NCI-H1694 (cell line): ENCODE data around the gene MATN4.
A peak's percentile ranks its signal among the peaks of the same experiment; 100 is the strongest.

Experiments used
- DNase-seq: peaks from one replicate; lab custom pipeline; 2025; lab: John Stamatoyannopoulos, UW

The MATN4 gene

GRCh38 chr20:45313943-45314342 lies 5.8 kb upstream of the MATN4 start:
- no peak for DNase-seq

DNA sequence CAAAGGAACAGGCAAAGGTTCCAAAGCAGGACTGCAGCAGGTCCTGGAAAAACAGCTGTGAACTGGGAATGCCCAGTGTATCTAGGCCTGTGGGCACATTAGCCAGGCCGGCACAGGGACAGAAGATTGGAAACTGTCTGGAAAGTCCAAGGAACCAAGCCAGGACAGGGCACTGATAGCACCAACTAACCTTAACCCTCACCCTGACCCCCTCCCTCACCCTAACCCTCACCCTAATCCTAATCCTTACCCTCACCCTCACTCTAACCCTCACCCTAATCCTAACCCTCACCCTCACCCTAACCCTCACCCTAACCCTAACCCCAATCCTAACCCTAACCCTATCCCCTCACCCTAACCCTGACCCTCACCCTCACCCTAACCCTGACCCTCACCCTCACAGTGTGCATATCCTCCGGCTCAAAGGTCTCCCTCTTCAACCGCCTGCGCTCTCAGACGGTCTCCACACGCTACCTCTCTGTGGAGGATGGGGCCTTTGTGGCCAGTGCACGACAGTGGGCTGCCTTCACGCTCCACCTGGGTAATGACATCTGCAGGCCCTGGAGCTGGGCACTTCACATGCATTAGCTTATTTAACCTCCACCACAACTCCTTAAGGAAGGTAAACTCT lies 5.1 kb upstream of the MATN4 start:
- DNase-seq, result no peak

DNA sequence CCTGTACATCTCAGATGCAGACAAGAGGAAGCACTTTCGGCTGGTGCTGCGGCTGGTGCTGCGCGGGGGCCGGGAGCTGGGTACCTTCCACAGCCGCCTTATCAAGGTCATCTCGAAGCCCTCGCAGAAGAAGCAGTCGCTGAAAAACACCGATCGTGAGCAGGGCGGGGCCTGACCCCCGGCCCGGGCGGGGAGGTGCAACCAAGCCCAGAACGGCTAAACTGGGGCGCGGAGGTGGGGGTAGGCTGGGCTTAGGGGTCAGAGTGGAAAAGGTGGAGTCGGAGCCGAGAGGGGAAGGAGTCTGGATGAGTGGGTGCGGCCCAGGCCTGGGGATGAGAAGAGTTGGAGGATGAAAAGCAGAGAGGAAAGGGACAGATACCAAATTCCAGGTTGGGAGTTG lies 4.1 kb upstream of the MATN4 start:
- DNase-seq, result no peak

DNA sequence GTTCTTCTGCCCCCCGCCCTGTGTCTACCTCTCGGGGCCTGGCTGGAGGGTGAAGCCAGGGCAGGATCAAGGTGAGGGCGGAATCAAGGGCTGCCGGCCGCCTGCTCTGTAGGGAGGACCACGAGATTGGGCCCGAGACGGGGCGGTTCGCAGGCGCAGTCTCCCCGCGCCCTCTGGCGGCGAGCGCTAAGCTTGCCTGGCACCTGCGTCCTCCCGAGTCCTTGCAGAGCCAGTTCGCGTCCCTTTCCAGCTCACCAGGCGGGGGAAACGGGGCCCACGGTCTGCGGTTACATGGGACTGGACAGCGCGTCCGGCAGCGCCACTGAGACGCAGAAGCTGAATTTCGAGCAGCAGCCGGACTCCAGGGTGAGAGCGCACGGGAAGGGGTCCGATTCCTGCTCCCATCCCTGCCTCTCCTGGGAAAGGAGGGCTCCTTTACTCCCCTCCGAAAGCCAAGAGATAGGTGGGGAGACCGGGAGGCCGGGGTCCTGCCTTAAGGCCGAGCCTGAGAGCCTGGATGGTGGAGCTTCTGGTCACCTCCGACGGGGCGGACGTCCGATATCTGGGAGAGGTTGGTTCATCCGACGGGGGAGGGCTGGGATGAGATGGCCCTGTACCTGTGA lies 3.6 kb upstream of the MATN4 start:
- DNase-seq, result peak; percentile 9

DNA sequence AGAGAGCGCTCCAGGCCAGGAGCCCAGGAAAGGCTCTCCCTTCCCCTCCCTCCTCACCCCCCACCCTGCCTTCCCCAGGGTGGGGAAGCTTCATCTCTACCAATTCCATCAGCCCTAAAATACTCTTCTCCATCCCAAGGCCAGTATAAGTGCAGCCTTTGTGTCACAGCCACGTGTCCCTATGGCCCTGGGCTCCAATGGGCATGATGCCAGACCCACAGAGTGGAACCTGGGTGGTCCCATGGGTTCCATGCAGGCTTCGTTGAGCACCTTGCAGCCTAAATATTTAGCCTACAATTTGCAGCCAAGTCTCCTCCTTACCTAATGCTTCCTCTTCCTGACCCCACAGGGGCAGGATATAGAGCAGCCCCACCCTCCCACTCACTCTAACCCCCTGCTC lies 976 bp upstream of the MATN4 start:
- DNase-seq, result no peak

DNA sequence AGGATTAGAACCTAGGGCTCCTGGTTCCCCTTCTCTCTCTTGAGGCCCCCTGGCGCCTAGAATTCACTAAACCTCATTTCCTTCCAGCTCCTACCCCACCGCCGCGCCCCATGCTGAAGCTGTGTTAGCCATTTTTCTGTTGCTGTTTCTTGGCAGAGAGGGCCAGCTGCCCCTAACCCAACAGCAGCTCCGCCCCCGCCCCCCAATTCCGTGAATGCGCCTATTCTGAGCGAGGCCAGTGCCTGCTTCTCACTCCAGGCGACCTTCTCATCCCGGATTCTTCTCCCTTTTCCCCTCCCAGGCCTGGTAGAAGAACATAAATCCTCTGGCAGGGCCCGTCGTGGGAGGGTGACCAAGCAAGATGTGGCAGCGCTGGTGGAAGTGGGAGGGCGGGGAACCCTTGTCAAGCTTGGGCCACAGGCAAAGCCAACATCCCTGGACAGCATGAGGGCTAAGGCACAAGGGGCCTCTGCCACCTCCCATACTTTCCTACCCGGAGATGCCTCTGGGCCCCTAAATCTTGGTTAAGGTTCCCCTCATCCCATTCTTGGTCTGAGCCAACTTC lies 941 bp downstream of the MATN4 start:
- DNase-seq, result no peak

DNA sequence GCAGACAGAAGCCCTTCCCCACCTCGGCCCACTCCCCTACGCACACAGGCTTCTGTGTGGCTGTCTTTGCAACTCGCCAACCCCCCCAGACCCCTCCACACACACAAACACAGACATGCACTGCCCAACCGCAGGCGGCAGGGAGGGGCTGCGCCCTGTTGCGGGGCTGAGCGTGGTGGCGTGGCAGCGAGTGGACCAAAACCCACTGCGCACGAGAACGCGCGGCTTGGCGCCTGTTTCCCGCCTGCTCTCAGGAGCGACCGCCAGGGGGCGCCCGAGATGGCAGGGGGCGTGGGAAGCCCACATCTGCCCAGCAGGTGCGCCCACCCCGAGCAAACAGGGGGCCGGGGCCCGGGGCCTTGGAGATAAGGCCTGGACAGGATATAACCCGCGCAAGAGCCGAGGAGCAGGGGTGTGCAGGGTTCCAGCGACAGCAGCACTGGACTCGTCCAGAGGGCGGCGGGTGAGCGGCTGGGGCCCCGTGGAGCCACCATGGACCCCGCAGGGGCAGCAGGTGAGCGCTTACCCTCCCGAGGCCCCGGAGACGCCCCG lies 1.6 kb downstream of the MATN4 start, which contains the start of gene RBPJL:
Gene RBPJL (plus strand): TSS at position 410 of the 552 bp plus-strand sequence. CDS start 83 bp downstream, at position 493.
- no peak for DNase-seq

- no peak for DNase-seq
These were observed 2.8 kb downstream of the MATN4 start for GRCh38 chr20:45305262-45305661.

DNA sequence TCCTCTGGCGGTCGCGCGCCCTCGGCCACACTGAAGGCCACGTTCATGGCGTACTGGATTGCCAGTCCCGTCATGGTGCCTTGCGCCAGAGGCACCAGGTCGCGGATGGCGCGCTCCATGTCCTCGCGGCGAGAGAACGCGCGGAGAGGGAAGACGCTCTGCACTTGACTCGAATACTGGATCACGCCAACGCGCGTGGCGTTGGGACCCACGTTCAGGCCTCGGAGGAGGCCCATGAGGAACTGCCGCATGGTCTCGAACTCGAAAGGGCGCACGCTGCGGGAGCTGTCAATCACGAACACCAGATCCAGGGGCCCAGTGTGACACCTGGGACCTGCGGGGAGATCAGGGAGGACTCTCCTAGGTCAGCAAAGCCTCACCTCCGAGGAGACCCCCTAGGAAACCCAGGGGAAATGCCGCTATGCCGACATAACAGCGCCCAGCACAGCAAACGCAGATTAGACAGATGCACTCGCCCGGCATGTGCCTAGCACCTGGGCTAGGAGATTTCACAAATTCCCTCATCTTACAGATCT lies 3.6 kb downstream of the MATN4 start:
- DNase-seq, result no peak

DNA sequence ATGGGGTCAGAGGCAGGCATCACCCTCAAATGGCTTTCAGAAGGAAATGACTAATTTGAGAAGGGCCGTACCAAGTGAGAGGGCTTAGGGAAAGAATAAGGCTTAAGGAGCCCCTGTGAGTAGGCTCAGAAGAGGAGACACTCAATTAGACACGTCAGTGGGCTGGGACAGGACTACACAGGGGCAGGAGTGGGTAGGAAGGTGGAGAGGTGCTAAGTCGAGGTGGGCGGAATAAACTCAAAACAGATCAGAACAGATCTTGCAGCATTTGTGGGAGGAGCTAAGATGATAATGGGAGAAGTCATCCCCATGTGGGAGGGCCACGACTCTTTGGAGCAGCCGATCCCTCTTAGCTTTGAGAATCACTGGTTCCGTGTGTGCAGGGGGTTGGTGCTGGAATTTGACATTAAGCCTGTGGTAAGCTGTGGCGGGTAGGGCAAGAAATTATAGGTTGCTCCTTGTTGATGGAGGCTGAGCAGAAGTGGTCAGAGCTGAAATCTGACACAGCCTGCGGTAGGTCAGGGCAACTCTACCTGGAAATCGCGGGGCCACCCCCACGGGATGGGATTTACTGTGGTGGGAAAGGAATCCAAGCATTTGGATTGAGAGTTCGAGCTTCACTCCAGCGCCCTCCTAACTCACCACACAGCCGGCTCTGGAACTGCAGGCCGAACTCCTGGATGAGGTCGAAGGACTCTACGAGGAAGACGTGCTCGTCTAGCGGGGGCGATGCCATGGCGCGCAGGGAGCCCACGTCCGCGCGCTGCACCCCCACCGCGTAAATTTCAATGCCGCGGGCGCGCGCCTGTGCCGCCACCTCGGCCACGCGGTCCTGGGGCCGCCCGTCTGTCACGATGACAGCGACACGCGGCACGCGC lies 4.3 kb downstream of the MATN4 start:
- DNase-seq, result no peak

DNA sequence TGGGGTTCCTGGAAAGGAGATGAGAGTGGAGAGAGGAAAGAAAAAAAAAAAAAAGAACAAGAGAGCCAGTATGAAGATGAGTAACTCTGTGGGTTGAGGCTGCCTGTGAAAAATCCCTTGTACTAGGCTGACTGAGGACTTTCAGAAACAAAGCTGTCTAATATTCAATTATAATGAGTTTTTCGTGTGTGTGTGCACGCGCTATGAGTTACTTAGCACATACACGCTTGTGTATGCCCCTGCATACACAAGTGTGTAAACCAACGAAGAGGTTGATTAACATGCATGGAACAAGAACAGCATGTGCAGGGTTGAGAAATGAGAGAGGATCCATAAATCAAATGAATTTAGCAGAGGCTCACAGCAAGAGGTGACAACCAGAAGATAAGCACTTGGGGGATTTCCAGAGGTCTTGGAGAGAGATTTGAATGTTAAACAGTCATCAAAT lies 6.3 kb downstream of the MATN4 start:
- no peak for DNase-seq

- no peak for DNase-seq
These were observed 7.1 kb downstream of the MATN4 start for GRCh38 chr20:45300961-45301360.

- no peak for DNase-seq
These were observed 8.3 kb downstream of the MATN4 start for GRCh38 chr20:45299786-45300185.

DNA sequence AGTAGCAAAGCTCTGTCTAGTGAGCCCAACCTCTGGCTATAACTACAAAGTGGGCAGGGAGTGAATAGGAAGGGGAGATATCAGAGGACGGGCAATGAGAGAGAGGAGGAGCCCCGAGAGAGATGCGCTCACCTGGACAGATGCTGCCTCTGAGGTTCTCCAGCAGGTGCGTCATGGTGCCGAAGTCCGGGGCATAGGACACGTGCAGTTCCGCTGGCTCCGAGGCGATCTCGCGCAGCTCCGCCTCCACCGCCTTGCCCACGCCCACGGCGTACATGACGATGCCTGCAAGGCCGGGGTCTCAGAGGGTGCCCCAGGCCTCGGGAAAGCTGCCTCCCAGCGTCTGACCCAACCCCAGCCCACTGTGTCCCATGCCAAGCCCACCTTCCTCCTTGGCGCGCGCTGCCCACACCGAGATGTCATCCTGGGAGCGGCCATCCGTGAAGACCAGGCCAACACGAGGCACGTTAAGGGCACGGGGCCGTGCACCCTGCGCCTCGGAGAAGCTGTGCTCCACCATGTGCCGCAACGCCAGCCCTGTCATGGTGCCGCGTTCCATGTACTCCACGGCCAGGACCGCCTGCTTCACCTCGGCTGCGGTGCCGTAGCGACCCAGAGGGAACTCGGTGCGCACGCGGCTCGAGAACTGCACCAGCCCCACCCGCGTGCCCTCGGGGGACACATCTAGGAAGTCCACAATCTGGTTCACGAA lies 10.2 kb downstream of the MATN4 start:
- no peak for DNase-seq

DNA sequence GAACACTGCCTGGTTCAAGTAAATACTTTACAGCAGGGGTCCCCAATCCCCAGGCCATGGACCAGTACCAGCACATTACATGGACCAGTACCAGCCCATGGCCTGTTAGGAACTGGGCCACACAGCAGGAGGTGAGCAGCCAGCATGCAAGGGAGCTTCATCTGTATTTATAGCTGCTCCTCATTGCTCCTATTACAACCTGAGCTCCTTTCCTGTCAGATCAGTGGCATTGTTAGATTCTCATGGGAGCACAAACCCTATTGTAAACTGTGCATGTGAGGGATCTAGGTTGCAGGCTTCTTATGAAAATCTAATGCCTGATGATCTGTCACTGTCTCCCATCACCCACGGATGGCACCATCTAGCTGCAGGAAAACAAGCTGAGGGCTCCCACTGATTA lies 13.4 kb downstream of the MATN4 start:
- DNase-seq, result no peak

DNA sequence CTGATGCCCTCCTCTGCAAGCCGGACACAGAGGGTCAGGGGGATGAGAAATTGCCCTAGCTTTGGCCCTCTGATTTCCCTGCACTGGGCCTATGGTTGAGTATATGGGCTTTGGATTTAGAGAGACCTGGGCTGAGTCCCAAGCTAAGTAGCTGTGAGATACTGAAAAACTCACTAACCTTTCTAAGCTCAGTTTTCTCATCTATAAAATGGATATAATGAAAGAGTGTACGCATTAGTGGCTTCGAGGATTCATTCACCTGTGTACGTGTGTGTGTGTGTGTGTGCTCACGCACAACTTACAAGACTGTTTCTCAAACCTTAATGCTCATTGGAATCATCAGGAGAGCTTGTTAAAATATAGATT lies 14.1 kb downstream of the MATN4 start:
- DNase-seq, result no peak

DNA sequence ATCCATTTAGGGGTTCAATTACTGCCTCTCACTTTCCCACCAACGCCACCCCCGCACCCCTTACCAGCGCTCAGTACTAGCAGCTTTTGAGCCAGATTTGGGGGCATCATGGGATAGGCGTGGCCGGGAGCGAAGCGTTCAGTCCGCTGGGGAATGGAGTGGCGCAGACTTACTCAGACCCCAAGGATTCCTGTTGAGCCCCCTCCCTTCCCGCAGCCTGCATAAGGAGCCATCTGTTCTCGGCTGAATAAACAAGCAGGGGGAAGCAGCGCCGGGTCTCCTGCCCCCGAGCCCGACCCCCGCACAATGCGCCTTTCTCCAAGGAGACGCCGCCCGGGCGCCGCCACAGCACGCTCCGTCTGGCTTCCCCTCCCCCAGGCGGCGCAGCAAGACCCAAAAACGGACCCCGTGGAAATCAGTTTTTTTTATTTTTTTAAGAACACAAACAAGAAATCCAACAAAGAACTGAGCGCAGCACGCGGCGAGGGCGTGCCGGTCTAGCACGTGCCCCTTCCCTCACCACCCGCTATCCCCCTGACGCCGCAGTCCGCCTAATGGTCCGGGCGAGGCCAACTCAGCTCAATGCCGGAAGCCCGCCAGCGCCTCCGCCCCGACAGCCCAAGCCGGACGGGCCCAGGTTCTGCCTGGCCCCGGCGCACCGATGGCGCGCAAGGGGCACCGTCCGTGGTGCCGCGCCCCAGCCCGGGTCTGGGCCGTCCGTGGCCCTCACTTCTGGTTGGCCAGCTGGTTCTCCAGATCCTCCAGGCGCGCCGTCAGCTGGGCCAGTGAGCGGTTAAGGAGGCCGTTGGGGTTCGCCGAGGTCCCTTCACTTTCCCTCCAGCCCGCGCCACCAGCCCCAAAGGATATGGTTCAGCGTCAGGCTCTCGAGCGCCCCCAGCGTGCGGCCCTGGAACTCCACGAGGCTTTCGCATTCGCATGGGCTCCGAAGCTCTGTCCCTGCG lies 14.8 kb downstream of the MATN4 start:
- peak; percentile 32 for DNase-seq

GRCh38 chr20:45292343-45292742 lies 15.8 kb downstream of the MATN4 start:
- DNase-seq, result no peak

DNA sequence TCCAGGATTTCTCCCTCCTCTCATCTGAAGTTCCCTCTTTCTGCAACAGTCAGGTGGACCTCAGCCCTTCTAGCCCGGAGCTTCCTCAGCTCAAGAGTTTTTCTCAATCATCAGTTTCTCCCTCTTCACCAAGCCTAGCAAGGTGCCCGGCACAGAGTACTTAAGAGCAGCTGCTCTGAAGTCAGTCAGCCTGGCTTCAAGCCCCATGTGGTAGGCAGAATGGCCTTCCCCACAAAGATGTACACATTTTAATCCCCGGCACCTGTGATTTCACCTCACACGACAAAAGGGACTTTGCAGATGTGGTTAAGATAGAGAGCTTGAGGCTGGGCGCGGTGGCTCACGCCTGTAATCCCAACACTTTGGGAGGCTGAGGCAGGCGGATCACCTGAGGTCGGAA lies 16.6 kb downstream of the MATN4 start:
- DNase-seq, result no peak

DNA sequence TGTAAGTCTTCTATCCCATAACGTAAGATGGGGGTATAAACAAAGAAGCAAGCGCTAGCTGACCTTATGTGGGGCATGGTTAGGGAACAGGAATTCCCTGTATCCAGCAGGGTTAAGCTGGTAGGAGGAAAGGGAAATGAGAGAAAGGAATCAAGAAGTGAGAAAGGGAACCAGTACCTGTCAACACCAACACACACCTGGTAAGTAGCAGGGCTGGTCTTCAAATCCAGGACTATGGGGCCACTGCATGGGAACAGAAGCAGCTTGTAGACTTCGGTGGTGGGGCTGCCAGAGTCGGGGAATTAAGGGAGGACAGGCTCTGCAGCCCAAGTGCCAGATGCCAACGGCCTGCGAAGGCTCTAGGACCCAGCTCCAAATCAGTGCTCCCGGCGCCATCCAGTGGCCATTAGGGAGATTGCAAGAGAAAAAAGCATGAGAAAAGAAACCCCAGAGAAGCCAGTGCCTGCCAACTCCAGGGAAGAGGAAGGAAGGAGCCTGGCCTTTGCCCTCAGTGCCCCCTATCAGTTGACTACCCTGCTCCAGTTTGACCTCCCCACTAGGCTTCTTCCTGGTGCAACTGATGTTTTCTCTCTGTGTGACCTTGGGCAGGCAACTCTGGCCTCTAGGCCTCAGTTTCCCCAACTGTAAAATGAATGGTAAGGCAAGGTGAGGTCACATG lies 17.3 kb downstream of the MATN4 start:
- DNase-seq, result peak; percentile 64
